NCI-H2029 treated with DMSO at 0.1 percent for 48 hours (cell line): Measurements from ENCODE around the gene VPS26C.
"Not testable (repeated sequence)": the region's sequence is repeated elsewhere in the genome, so short reads cannot be mapped to it uniquely, and the experiment has no call there.

Source experiments
- DNase-seq: peaks from one replicate; lab custom pipeline; 2025; lab: John Stamatoyannopoulos, UW

The VPS26C gene

DNA sequence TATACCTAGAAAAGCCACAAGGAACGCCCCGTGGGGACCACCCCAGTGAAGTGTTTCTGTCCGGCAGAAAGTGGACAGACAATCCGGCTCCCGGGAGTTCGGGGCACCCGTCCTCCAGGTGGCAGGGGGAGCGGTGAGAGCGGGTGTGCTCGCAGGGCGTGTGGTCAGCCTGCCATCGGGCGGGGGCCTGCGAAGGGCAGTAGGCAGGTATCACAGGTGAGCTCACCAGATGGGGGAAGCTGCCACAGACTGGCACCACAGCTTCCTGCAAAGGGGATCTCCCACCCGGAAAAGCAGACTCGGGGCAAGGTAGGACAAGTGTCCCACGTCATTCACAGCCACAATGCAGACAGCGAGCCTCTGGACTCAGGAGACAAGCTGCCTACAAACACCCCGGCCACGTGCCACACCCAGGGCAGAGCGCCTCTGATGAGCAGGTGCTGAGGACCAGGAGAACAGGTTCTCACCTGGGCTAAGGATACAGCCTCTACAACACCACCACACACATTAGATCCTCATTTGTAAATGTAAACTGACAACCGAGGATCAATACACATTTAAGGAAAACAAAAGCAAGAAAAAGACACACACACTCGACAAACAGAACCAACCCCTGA lies 36.4 kb downstream of the VPS26C start:
- DNase-seq, result peak; percentile 70

DNA sequence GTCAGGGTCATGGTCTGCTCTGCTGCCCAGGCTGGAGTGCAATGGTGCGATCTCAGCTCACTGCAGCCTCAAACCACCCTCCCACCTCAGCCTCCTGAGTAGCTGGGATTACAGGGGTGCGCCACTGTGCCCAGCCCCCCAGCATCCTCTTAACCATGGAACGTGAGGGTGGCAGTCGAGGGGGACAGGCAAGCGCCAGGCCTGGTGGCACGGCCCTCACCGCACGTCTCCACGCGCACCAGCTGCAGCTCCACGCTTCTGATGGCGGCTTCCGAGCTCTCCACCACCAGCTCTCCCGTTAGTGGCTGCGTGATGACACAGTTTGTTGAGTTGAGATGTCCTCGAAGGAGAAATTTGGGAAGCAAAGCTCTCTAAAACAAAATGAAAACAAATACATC lies 39.1 kb downstream of the VPS26C start:
- no peak for DNase-seq

DNA sequence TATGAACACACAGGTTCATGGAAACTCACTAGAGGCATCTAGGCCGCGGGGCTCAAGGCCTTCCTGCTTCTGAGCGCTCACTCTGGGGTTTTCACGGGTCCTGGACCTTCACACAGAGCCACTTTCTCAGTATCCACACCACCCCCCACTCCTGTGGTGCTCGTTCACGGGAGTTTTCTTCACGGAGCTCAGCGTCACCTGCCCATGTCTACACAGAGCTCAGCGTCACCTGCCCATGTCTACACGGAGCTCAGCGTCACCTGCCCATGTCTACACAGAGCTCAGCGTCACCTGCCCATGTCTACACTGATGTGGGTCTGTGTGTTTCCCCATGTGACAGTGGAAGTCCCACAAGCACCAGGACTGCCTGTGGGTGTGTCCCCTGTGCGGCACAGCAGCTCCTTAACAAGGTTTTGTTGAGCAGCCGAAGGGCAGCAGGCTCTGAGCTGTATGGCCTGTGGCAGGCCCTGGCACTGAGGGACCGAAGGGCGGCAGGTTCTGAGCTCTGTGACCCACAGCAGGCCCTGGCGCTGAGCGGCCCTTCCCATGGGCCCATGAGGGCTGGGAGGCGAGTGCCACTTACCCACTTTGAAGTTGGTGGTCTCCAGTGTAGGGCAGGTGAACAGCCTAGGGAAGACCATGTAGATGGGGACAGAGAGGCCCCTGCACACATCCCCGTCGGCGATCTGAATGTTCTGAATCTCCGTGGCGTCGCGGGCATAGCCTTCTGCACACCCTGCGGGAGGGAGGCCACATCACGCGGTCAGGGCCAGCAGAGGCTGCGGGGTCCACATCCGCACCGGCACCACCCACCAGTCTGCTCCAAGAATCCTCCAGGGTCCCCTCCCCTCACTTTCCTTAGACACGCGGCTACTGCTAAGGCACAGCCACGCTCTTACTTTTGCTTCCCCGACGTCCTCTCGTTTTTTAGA lies 39.8 kb downstream of the VPS26C start:
- no peak for DNase-seq

DNA sequence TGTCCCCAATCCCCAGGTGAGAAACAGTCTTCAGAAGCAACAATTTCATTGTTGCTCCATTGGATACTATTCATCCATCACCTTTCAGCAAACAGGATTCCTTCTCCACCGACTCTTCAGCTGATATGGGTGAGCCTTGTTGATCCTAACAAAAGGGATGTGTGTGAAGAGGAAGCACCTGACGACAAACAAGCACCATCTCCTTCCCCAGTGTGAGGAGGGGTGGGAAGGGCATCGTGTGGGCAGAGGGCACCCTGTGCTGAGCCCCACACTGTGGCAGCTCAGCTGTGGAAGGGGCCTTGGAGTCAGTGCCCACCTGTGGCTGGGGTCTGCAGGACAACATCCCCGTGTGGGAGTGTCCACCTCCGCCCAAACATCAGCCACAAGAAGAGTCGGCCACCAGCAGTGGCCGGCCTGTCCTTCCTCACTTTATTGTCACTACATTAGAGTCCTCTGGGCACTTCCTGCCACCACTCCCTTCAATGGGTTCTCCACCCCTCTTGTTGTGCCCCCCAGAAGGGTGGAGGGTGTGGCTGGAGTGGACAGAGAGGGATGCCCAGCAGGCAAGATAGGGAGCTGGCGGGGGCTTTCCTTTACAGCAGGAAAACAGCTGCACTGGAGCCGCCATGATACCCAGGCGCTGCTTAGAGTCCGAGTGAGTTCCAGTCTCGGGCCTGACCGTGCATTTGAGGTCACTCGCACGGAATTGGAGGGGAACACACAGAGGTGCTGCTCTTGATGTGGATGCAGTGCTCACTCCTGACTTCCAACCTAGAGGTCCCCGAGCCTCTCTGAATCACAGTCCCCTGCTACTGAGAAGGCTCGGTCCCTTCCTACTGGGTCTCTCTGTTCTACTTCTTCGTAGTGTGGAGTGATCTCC lies 40.9 kb downstream of the VPS26C start:
- no peak for DNase-seq

DNA sequence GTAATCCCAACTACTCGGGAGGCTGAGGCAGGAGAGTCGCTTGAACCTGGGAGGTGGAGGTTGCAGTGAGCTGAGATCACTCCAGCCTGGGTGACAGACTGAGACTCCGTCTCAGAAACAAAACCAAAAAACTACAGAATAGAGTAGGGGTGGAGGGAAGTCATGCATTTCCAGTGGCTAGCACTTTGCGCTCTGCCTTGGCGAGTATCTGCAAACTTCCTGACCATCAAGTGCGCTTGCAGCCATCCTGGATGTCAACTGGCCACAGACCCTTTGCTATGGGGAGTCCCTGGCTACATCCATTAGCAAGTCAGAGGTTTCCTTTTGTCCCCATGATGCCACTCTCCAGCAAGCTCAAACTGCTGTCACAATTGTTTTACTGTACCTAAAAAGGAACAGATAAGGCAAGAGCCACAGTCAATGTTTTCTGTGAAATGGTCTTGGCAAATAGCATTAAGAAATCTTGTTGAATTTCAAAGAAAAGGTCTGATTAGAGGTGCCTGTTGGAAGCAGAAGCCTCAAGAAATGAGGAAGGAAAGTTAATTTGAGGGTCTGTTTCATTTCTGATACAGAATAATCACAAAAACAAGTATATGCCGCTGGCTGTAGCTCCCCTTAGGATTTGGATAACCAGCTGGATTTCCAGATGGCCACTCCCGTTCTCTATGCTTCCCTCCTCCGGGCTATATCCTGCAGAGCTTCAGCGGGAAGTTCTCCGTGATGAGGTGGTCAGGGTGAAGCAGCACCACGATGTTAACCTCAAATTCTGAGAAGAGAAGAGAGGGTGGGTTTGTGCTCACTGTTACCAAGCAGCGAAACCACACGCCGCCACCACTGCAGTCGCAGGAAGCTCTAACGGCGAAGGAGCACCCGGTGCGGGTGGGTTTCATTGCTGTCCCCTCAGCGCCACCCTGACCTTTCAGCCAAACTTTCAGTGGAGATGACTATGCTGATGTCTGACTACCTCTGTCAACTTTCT lies 42.0 kb downstream of the VPS26C start:
- no peak for DNase-seq

DNA sequence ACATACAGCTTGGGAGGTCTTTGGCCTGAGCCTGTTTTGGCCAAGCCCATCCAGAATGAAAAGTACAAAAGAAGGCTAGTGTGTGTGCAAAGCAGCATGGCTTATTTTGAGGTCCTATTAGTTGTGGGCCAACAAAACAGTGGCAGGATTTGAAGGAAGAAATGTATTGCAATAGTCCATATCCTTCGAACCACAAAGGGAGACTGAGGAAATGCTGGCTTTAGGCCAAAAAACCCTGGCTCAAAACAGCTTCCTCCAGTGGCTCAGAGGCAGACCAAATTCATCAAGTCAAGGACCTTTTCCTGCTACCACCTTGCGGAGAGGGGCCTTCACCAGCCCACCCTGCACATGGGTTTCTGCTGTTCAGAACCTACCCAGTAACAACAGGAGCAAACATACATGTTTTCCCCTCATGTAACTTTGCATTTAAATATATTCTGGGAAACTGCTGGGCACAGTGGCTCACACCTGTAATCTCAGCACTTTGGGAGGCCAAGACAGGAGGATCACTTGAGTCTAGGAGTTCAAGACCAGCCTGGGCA lies 43.3 kb downstream of the VPS26C start:
- no peak for DNase-seq

DNA sequence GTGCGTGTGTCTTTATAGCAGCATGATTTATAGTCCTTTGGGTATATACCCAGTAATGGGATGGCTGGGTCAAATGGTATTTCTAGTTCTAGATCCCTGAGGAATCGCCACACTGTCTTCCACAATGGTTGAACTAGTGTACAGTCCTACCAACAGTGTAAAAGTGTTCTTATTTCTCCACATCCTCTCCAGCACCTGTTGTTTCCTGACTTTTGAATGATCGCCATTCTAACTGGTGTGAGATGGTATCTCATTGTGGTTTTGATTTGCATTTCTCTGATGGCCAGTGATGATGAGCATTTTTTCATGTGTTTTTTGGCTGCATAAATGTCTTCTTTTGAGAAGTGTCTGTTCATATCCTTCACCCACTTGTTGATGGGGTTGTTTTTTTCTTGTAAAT lies 44.9 kb downstream of the VPS26C start:
- DNase-seq, result not testable (repeated sequence)

DNA sequence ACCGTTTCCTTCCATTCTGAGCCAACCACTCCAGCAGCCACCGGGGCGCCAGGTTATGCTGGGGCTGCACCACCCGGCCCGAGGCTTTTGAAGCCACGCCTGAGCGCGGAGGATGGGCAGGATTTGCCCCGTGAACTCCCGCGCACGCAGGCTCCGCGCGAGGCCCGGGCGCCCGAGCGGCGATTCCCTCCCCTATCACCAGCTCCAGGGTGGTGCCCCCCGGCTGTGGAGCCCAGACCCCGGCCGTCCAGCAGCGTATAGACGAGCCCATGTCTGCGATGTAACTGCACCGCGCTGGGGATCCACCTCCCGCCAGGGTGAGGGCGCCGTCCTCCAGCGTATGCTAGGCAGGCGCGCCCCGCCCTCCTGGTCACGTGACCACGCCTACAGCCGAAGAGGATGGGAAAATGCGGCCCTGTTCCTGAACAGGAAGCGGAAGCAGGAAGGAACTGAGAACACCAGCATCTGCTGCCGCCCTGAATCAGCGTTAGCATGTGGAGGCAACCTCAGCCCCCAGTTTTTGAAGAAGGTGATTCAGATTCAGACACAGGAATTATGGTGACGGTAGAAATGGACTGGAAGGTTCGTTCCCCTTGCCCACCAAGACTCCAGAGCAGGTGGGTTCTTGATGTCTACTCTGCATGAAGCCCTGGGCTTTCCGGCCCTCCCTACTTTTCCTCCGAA lies 46.0 kb downstream of the VPS26C start:
- DNase-seq, result peak; percentile 86

DNA sequence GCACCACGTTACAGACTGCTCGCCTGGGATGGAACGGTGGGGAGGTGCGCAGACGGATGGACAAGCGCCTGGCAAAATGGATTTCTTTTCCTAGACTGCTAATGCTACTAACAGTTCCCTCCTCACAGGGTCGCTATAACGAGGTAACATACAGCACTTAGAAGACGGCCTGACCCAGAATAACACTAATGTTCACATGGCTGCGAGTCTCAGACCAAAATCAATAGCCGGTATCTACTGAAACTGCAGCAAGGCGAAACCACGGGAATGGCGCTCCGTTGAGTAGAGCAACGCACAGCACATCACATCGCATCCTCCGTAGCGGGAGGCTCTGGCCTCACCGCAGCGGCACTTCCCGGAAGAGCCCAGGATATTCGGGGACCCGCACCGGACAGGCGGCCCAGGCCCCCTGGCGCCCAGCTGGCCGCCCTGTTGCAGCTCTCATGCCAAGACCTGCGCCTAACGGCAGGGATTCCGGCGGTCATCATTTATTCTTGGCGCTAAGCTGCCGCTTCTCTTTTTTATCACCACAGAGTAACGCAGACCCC lies 46.6 kb downstream of the VPS26C start:
- no peak for DNase-seq

DNA sequence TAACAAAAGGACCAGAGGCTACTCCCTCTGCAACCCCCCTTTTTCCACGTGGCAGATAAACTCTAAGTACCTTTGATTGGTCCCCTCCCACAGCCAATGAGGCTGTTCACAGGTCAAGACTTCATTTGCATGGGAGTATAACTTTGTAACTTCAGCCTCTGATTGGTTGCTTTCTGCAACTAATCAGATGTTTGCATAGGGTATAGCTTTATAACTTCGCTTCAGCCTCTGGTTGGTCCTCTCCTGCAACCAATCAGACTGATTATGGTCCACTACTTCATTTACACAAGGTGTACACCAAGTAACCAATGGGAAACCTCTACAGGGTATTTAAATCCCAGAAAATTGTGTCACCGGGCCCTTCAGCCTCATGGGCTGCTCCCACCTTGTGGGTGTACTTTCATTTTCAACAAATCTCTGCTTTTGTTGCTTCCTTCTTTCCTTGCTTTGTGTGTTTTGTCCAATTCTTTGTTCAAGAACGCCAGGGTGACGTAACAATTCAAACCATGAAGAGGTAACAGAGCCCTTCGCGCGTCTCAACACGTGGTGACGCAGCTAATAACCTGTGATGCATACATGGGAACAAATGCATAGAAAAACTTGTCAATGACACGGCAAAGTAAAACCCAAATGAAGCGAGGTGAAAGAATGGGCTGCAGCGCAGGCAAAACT lies 47.2 kb downstream of the VPS26C start:
- no peak for DNase-seq

DNA sequence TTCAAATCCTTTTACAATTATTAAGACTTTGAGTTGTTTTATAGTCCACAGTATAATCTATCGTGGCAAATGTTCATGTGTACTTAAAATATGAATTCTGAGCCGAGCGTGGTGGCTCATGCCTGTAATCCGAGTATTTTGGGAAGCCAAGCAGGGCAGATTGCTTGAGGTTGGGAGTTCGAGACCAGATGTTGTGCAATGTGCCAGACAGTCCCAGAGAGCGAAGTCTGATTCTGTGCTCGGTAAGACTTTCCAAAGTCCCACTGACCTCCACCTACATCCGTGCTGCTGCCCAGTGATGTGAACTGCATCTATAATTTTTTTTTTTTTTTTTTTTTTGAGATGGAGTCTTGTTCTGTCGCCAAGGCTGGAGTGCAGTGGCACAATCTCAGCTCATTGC lies 52.2 kb downstream of the VPS26C start:
- no peak for DNase-seq

DNA sequence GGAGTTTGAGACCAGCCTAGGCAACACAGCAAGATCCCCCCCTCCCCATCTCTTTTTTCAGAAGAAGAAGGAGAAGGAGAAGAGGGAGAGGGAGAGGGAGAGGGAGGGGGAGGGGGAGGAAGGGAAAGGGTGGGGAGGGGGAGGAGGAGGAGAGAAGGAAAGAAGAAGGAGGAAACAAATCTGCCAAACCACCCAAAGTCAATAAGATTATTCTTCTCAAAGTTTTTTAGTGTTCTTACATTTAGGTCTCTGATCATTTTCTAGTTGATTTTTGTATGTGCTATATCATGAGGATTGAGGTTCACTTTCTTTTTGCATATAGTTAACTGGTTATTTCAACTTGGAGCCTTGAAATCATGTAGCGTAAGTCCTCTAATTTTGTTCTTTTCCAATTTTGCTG lies 56.3 kb downstream of the VPS26C start:
- no peak for DNase-seq

DNA sequence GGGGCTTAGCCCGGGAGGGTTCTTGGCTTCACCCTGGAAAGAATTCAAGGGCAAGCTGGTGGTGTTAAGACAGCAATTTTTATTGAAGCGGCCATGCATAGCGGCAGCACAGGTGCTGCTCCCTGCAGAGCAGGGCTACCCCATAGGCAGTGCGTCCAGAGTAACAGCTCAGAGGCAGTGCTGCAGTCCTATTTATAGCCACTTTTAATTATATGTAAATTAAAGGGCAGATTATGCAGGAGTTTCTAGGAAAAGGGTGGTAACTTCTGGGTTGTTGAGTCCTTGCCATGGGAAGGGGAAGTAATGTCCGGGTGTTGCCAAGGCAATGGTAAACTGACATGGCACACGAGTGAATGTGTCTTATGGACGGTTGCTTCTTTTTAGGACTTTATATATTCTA lies 57.0 kb downstream of the VPS26C start:
- no peak for DNase-seq

DNA sequence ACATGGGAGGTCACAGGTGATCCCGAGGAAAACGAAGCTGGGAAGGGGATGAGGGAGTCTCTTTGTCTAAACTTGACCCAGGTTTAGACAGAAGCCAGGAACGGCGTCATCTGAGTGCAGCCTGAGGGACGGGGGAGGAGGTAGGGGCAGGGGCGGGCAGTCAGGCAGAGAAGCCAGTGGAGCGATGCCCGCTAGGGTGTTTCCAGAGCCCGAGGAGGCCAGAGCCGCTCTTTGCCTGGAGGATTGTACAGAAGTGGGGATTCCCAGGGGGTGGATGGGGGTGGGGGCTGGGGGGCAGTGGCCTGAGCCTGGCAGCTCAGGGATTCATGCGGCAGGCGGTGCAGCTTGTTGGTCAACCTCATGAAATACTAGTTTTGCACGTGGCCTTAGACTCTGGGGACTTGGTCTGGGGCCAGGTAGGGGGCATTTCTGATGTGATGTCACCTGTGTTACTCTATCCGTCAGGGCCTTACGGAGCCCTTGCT lies 58.4 kb downstream of the VPS26C start:
- DNase-seq, result no peak

DNA sequence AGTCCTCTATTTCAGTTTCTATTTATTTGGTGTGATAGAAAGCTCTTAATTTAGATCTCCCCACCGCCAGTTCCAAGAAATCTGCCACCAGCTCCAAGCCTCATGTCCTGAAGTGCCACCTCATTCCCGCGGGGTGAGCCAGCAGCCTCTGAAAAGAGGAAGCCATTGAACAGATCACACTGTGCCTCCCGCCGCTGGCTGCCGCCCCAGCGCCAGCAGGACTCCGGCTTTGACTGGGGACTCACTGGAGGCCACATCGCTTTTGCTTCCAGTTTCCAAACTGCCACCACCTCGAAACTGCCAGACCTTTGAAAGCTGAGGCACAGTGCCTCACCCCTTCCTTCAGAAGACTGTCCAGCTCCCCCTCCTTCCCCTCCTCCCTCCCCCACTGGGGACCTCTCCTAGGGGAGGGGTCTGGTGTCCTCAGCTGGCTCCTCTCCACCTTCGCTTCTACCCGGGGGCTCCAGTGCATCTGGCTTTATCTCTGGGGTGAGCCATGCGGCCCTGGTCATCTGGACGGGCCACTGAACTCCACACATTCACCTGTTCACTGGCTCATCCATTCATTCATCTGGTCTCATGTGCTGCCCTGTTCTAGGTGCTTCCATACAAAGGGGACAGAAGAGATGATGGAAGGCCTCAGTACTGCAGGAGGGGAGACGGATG lies 58.9 kb downstream of the VPS26C start:
- DNase-seq, result peak; percentile 83

DNA sequence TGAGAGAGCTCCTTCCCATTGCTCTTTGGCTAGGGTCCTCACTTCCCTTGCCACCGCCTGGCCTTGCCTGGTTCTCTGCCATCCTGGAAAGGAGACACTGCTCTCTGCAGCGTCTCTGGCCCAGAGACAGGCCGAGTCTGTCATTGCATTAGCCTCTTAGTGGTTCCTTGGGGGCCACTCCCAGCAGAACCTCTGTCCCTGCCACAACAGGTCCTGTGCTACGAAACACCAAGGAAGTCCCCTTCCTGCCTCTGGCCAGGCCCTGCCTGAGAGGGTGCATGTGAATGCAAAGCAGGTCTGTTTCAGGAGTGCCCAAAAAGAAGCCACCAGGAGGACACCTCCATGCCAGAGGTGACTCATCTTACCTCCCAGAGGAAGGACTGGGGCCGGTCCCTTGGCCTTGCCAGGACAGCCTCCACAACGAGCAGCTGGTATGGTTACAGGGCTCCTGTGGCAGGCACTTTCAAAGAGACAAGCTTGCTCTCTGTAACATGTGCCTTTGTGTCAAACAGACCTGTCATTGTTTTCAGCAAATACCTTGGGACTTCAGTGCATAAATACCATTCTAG lies 59.6 kb downstream of the VPS26C start:
- DNase-seq, result peak; percentile 83

DNA sequence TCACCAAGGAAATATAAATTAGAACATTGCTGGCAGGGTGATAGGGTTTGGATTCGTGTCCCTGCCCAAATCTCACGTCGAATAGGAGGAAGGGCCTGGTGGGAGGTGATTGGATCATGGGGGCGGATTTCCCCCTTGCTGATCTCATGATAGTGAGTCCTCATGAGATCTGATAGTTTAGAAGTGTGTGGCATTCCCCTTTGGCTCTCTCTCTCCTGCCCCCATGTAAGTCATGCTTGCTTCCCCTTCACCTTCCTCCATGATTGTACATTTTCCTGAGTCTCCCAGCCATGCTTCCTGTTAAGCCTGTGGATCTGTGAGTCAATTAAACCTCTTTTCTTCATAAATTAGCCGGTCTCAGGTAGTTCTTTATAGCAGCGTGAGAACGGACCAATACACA lies 60.6 kb downstream of the VPS26C start:
- DNase-seq, result no peak

DNA sequence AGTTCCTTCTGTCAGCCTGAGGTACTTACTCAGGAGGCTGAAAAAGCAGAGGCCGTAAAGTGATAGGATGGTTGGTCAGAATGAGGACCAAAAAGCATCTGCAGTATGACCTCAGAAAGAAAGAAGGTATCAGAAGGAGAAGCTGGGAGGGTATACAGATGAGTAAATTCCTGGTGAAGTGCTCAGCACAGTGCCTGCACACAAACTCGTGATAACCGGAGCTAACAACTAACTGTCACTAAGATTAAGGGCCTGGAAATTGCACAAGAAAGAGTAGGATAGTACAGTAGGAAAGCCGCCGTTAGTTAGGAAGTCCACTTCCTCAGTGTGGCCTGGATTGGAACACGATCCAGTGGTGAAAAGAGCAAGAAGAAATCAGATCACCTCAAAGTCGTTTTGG lies 62.6 kb downstream of the VPS26C start:
- no peak for DNase-seq
